NCI-H2171 treated with DMSO at 0.1 percent for 48 hours (cell line): ENCODE results near the gene PPP1R9B.
A peak's percentile ranks its signal among the peaks of the same experiment; 100 is the strongest.

Source experiments
- DNase-seq: peaks from one replicate; lab custom pipeline; 2025; lab: John Stamatoyannopoulos, UW

Gene PPP1R9B

DNA sequence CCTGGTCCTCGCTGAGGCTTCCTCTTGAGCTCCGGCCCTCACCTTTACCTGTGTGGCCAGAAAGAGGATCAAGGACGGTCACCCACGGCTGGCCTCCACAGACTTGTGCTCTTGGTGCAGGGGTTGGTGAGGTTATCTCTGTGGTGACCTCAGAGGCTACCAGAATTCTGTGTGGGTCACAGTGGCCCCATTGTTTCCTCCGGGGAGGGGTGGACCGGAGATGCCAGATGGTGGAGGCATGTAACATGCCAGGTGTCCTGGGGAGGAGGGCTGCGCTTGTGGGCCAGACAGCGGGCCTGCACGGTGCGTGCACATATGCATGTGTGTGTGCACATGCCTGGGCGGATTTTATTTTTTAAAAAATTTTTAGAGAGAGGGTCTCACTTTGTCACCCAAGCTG lies 21.7 kb upstream of the PPP1R9B start:
- DNase-seq = no peak

- DNase-seq = no peak
Measured at GRCh38 chr17:50171371-50172071, 21.0 kb upstream of the PPP1R9B start.

GRCh38 chr17:50170662-50171370 lies 20.3 kb upstream of the PPP1R9B start:
- DNase-seq = no peak

DNA sequence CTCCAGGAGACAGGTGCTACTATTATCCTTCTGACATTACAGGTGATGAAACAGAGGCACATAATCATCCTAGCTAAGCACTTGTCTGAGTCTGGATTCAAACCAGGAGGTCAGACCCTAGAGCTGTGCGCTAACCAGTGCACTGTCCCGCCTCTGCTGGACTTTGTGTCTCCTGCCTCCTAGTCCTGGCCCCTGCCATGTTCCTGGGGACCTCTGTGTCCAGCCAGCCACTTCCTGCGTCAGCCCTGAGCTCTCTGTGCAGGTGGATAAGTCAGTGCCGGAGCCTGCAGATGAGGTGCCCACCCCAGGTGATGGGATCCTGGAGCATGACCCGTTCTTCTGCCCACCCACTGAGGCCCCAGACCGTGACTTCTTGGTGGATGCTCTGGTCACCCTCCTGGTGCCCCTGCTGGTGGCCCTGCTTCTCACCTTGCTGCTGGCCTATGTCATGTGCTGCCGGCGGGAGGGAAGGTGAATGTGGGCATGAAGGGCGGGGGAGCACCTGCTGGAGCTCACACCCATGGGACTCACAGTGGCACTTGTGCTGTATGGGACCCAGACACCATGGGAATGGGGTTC lies 19.5 kb upstream of the PPP1R9B start:
- no peak for DNase-seq

DNA sequence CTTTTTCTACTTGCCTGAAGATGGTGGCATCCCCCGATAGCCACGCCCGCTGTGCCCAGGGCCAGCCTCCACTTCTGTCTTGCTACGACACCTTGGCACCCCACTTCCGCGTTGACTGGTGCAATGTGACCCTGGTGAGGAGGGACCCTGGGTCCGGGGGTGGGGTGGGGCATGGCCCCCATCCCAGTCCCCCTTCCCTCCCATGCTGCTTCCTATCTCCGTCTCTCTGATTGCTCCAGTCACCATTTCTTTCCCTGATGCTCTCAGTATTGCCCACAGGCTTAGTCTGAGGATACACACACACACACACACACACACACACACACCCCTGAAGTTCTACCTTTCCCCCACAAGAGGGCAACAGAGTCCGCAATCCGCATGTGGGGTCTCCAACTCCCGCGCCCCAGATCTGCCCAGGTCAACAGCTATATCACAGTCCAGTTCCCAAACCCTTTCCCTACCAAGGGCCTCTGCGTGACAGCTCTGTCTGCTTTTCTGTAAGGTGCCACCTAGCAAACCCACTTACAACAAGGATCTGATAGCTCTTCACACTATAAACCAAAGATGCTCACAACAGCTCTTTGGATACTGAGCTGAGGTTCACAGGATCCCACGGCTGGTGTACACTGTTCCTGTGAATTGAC lies 18.8 kb upstream of the PPP1R9B start:
- peak; percentile 70 for DNase-seq

- DNase-seq = no peak
Measured at GRCh38 chr17:50168319-50168718, 17.8 kb upstream of the PPP1R9B start.

DNA sequence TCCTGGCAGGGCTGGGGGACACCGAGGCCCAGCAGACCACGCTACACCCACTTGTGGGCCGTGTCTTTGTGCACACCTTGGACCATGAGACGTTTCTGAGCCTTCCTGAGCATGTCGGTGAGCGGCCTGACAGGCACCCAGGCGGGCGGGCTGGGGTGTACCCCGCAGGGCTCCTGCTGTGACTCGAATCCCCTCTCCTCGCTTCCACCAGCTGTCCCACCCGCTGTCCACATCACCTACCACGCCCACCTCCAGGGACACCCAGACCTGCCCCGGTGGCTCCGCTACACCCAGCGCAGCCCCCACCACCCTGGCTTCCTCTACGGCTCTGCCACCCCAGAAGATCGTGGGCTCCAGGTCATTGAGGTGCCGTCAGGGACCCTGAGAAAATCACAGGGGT lies 16.9 kb upstream of the PPP1R9B start:
- DNase-seq = no peak

- DNase-seq = no peak
Measured at GRCh38 chr17:50166518-50167181, 16.2 kb upstream of the PPP1R9B start.

- no peak for DNase-seq
Measured at GRCh38 chr17:50165867-50166517, 15.5 kb upstream of the PPP1R9B start, which contains the start of gene SGCA. SGCA (plus strand) TSS chr17:50166005; CDS start chr17:50166041, 36 bp downstream.

DNA sequence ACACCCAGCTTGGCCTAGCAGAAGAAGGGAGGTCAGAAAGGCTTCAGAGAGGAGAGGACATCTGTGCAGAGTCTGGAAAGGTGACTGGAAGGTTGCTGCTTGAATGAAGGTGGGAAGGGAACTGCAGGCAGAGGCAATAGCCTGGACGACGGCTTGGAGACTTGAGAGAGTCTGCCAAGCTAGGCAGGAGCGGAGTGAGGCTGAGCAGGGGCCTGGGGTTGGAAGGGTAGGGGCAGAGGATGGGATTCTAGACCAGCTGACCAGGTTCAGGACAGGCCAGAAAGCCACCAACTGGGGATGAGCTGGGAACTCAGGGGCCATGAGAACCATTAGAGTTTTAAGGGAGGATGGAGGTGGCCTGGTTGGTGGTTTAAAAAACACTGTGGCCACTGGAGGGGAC lies 15.0 kb upstream of the PPP1R9B start:
- DNase-seq = no peak

DNA sequence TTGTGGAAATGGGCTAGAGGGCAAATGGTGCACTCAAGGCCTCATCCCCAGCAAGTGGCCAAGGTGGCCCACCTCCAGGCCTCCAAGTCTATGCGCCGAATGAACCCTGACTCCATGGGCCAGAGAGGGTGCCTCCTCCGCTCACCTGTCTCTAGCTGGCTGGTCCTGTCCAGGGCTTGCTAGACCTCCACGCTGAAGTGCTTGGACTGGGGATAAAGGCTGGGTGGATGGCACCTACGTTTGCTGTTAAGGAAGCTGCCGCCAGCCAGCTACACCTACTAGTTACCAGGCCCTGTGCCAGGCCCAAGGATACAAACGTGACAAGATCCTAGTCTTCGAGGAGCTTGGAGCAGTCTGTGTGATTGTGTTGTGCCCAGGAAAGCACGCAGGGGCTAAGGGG lies 14.6 kb upstream of the PPP1R9B start:
- no peak for DNase-seq

GRCh38 chr17:50164697-50164988 lies 14.2 kb upstream of the PPP1R9B start:
- DNase-seq = no peak

DNA sequence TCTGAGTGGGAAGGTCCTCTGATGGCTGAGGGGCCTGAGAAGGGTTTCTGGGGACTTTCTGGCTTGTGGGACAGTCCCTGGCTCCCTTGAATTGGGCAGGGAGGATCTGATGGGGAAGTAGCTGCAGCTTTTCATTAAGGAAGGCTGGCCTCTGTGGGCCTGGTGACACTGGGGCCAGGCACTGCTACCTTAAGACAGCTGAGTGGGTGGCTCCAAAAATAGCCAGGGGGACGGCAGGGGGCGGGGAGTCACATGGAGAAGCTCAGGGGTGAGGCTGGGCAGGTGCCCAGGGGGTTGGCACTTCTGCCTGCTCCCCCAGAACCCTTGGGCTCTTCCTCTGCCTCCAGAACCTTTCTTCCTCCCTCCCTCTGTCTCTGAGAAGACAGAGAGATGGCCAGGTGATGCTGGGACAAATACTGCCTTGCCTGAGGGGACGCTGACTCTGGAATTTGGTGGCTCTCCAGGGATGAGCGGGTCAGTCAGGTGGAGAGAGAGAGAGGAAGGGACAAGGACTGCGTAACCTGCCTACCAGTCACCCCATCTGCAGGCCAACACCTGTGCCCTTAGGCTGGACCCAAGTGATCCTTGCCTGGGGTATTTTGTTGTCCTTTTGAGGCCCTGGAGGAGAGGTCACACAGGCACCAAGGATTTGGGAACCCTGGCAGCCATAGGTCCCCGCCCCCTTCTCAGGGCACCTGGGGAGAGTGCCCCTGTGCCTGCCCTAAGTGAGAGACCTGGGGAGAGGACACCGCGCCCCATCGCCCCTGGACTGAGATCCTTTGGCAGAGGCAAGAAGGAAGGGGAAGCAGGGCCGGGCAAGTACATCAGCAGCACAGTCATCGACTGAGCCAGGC lies 13.6 kb upstream of the PPP1R9B start:
- no peak for DNase-seq

GRCh38 chr17:50162466-50163254 lies 12.2 kb upstream of the PPP1R9B start:
- no peak for DNase-seq

DNA sequence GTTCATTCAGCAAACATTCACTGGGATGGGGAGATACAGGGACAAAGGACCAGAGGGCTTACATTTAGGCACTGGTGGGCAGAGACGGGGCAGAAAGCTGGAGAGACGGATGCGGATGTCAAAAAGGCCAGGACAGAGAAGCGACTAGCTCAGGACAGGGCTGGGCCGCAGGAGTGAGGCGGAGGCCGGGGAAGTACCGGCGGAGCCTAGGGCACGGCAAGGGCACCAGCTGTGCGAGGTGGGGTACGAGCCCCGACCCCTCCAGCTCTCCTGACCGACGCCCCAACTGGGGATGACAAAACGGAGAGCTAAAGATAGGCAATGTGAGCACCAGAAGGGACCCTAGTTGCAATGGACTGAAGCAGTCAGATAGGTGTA lies 11.4 kb upstream of the PPP1R9B start:
- DNase-seq = no peak

GRCh38 chr17:50161023-50161910 lies 10.8 kb upstream of the PPP1R9B start:
- DNase-seq = peak; percentile 93

DNA sequence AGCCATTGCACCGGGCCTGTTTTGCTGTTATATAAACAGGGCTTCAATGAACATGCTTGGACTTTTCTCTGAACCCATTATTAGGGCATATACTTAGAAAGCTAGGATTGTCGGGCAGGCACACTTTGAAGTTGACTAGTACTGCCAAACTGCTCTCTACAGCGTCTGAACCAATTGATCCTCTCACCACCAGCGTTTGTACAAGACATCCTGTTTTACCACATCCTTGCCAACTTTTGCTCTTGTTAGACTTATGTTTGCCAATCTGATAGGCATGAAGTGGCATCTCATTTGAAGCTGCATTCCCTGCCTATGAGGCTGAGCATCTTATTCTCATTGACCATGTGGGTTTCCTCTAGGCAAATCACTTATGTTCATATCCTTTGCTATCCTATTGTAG lies 7.4 kb upstream of the PPP1R9B start:
- DNase-seq = no peak

DNA sequence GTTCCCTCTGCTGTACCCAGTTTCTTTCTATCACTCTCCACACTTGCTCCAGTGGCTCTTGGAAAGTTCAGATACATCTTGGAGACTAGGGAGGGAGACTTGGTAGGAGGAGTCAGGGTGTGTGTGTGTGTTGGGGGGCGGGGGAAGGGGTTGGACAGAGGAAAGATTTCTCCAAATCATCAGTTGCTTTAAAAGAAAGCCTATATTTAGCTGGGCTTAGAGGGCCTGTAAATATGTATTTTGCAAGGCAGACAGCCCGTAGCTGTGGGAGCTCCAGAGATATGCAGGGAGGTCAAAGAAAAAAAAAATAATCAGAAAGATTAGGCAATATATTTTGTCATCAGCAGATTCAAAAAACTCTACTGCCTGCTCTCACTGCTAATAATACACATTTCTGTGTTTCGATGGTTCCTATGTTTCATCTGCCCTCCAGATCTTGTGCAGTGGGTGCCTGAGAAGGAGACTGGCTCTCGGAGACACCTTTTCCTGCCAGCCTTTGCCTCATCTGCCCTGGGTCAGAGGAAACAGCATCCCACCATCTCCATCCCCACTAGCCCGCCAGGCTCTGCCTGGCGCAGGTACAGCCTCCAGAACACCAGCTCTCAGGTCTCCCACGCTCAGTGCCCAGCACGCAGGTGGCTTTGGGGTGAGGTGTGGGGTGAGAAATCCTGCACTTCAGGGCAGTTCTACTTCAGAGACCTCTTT lies 4.8 kb upstream of the PPP1R9B start:
- no peak for DNase-seq

- DNase-seq = no peak
Measured at GRCh38 chr17:50154604-50155003, 4.1 kb upstream of the PPP1R9B start.
